A673 (cell line): ENCODE measurements around the gene SOAT1. TPM values are rescaled to one million over a fixed set of nuclear protein-coding genes. Genes with fewer than 3 reads are reported as not detected.

Experiments
- BruUV-seq: library from RNA; stranded (reverse); fragments of 400-500 nt; replicated peaks from 2 replicates; lab custom pipeline; 2021; lab: Mats Ljungman, UMichigan
- CTCF ChIA-PET: fragments of 300-600 bp; sonication (Branson Sonifier 250); formaldehyde crosslinking; loops from one replicate; lab custom pipeline; 2022; ENCODE audit warnings: antibody characterized with exemption; lab: Charles Lee
- POLR2A ChIA-PET: fragments of 300-600 bp; sonication (Branson Sonifier 250); formaldehyde crosslinking; loops from one replicate; lab custom pipeline; 2022; ENCODE audit warnings: antibody characterized with exemption; ENCODE audit not compliant: low non-redundant PET; lab: Charles Lee
- DNase-seq: peaks from one replicate; pipeline ENCODE4 v3.0.0-alpha.2; 2015; ENCODE audit warnings: low spot score
- H3K27ac ChIP-seq: fragments of 200-600 bp; sonication (generic); 2 replicates; pipeline ENCODE4 v1.5.1; 2016; ENCODE audit warnings: mixed run types, low read depth, mild to moderate bottlenecking, mixed read lengths, antibody characterized with exemption, low read length; ENCODE audit not compliant: poor library complexity, severe bottlenecking
- H3K27me3 ChIP-seq: fragments of 200-600 bp; sonication (generic); replicated peaks from 2 replicates; pipeline ENCODE4 v1.6.1; 2017; ENCODE audit warnings: mixed run types, low read depth, mild to moderate bottlenecking, mixed read lengths, antibody characterized with exemption, low read length; ENCODE audit not compliant: insufficient read depth, poor library complexity
- H3K36me3 ChIP-seq: fragments of 200-600 bp; sonication (generic); 2 replicates; pipeline ENCODE4 v1.6.1; 2016; ENCODE audit warnings: mixed run types, mild to moderate bottlenecking, mixed read lengths, antibody characterized with exemption, low read length; ENCODE audit not compliant: insufficient read depth, poor library complexity, severe bottlenecking
- H3K4me1 ChIP-seq: fragments of 200-600 bp; sonication (generic); 2 replicates; pipeline ENCODE4 v1.6.1; 2017; ENCODE audit warnings: mixed run types, mild to moderate bottlenecking, mixed read lengths, antibody characterized with exemption, low read length; ENCODE audit not compliant: insufficient read depth, poor library complexity, severe bottlenecking
- H3K4me3 ChIP-seq: fragments of 200-600 bp; sonication (generic); 2 replicates; pipeline ENCODE4 v1.5.1; 2016; ENCODE audit warnings: low read depth, mixed run types, mild to moderate bottlenecking, mixed read lengths, low read length; ENCODE audit not compliant: poor library complexity, severe bottlenecking
- H3K9me3 ChIP-seq: fragments of 200-600 bp; sonication (generic); 2 replicates; pipeline ENCODE4 v1.6.1; 2016; ENCODE audit warnings: mixed run types, low read depth, mild to moderate bottlenecking, mixed read lengths, antibody characterized with exemption, low read length; ENCODE audit not compliant: poor library complexity, severe bottlenecking
- EZH2 ChIP-seq: fragments of 200-600 bp; sonication (generic); IDR thresholded peaks from 2 replicates; pipeline ENCODE4 v1.6.1; 2017; ENCODE audit warnings: borderline replicate concordance, low read depth, mild to moderate bottlenecking, mixed read lengths, antibody characterized with exemption, low read length; ENCODE audit not compliant: poor library complexity, severe bottlenecking
- intact Hi-C: fragments of 100-400 bp; cut with micrococcal nuclease; formaldehyde crosslinking; loops from one replicate; pipeline ENCODE4 v1.10.0; 2022; ENCODE audit not compliant: unreplicated experiment
- total RNA-seq: library from RNA; stranded (reverse); gene quantifications from 2 replicates; pipeline ENCODE4 v1.2.3, GENCODE V29; 2021
- TF ChIP-seq, protein P1 (sequence below): fragments of 300-800, 200-600 bp; sonication (generic); conservative IDR thresholded peaks from 2 replicates; pipeline ENCODE4 v1.5.1; 2017; ENCODE audit warnings: low read depth, mild to moderate bottlenecking, antibody characterized with exemption, low read length, moderate library complexity, mixed read lengths

SOAT1 gene
- total RNA-seq, 1 experiment from 2014 or later, result 53.0 TPM

DNA sequence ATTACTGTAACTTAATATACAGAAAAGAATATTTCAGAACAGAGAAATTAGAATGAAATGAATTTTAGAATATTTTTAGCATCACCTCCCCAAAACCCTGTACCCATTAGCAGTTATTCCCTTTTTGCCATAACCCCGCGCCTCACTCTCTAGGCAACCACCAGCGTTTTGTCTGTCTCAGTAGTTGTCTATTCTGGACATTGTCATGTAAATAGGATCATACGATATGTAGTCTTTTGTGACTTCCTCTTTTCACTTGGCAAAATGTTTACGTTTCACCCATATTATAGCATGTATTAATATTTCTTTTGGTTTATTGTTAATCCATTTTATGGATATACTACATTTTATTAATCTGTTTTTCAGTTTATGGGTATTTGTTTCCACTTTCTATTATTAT is 24.9 kb downstream of the SOAT1 start:
- DNase-seq, result peak; percentile 49
- Histone ChIP-seq H3K4me3 (no peak overlapping the region), H3K4me1 (peaks cover 9% of the 10 kb centered on the region), H3K27me3 (no peaks in the 10 kb centered on the region), H3K36me3 (peaks cover 3% of the 10 kb centered on the region), H3K9me3 (no peaks in the 10 kb centered on the region), H3K27ac (no peak overlapping the region)
- intact Hi-C loops, result no loop called here
- POLR2A ChIA-PET, result no interaction called here
- no peak for TF ChIP-seq EZH2
- TF ChIP-seq, protein P1, sequence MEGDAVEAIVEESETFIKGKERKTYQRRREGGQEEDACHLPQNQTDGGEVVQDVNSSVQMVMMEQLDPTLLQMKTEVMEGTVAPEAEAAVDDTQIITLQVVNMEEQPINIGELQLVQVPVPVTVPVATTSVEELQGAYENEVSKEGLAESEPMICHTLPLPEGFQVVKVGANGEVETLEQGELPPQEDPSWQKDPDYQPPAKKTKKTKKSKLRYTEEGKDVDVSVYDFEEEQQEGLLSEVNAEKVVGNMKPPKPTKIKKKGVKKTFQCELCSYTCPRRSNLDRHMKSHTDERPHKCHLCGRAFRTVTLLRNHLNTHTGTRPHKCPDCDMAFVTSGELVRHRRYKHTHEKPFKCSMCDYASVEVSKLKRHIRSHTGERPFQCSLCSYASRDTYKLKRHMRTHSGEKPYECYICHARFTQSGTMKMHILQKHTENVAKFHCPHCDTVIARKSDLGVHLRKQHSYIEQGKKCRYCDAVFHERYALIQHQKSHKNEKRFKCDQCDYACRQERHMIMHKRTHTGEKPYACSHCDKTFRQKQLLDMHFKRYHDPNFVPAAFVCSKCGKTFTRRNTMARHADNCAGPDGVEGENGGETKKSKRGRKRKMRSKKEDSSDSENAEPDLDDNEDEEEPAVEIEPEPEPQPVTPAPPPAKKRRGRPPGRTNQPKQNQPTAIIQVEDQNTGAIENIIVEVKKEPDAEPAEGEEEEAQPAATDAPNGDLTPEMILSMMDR, result no peak
- CTCF ChIA-PET, result no interaction called here
- no TSS peak for BruUV-seq

DNA sequence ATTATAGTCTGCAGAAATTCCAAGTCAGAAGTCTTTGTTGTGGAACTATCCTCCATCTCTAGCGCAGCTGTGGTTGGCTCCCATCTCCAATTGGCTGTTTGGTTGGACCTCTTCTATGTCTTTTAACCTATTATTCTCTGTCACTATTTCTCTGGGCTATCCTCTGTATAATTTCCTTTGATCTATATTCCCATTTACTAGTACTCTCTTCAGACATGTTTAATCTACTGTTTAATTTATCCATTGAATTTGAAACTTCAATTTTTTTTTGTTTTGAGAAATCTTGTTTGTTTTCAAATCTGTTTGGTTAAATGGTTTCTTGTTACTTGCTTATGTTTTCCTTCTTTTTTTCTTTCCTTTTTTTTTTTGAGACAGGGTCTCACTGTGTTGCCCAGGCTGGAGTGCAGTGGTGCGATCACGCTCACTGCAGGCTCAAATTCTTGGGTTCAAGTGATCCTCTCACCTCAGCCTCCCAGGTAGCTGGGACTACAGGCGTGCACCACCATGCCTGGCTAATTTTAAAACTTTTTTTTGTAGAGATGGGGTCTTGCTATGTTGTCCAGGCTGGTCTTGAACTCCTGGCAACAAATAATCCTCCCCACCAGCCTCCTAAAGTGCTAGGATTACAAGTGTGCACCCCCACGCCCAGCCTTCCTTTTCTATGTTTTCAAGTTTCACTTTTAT is 28.1 kb downstream of the SOAT1 start:
- no peaks in the 10 kb centered on the region for H3K9me3 ChIP-seq
- no peak for TF ChIP-seq EZH2
- ChIA-PET POLR2A (no interaction called here), CTCF (no interaction called here)
- no peak for DNase-seq
- H3K27ac ChIP-seq, result no peak overlapping the region
- no TSS peak for BruUV-seq
- intact Hi-C loops, result no loop called here
- H3K27me3 ChIP-seq, result no peaks in the 10 kb centered on the region
- H3K36me3 ChIP-seq, result peaks cover 3% of the 10 kb centered on the region
- H3K4me1 ChIP-seq, result peaks cover 9% of the 10 kb centered on the region
- no peak overlapping the region for H3K4me3 ChIP-seq

GRCh38 chr1:179322557-179322956 is 29.0 kb downstream of the SOAT1 start:
- CTCF ChIA-PET, result no interaction called here
- POLR2A ChIA-PET, result no interaction called here
- H3K4me3 ChIP-seq, result no peak overlapping the region
- no TSS peak for BruUV-seq
- TF ChIP-seq, protein P1, result no peak
- no peak for TF ChIP-seq EZH2
- no peak for DNase-seq
- no peaks in the 10 kb centered on the region for H3K27me3 ChIP-seq
- H3K36me3 ChIP-seq, result peaks cover 3% of the 10 kb centered on the region
- no peaks in the 10 kb centered on the region for H3K9me3 ChIP-seq
- intact Hi-C loops, result no loop called here
- no peak overlapping the region for H3K27ac ChIP-seq
- peaks cover 9% of the 10 kb centered on the region for H3K4me1 ChIP-seq

- no TSS peak for BruUV-seq
- CTCF ChIA-PET, result no interaction called here
- peaks cover 3% of the 10 kb centered on the region for H3K36me3 ChIP-seq
These were observed 29.8 kb downstream of the SOAT1 start for GRCh38 chr1:179323436-179323835.

More at GRCh38 chr1:179323436-179323835, 29.8 kb downstream of the SOAT1 start:
- Histone ChIP-seq H3K27ac (no peak overlapping the region), H3K4me1 (peaks cover 5% of the 10 kb centered on the region), H3K9me3 (no peaks in the 10 kb centered on the region), H3K27me3 (no peaks in the 10 kb centered on the region), H3K4me3 (no peak overlapping the region)
- DNase-seq, result no peak
- intact Hi-C loops, result no loop called here
- POLR2A ChIA-PET, result no interaction called here
- no peak for TF ChIP-seq EZH2
- TF ChIP-seq, protein P1, result no peak
